ENCODE measurements around the gene RHOBTB1.

Gene RHOBTB1

DNA sequence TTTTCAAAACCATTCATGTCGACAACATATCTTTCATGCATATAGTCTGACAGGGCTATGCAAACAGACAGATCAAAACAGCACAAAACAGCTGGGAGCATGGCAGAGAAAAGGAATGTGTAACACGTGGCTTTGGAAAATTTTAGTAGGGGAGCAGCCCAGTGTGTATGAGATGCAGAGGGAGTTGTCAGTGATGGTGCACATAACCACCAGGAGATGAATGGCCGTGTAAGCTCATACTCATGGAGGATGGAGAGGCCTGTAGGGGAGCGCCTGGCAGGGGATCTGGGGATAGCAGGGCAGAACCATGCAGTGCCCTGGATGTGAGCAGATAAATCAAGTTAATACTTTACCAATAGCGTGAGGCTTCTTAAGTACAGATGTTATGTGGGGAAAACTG, 45.7 kb downstream of the RHOBTB1 start:
- TF ChIP-seq SIN3A (IDR thresholded peaks at IDR 0.05; ENCODE audit: borderline replicate concordance, insufficient read depth, low read length) (no peak), FOXP2 (optimal IDR thresholded peaks at IDR 0.05; ENCODE audit: borderline replicate concordance, extremely low read depth, extremely low read length, insufficient read depth) (no peak), TAF1 (IDR thresholded peaks at IDR 0.05; ENCODE audit: borderline replicate concordance, insufficient read depth, low read length) (no peak), POLR2AphosphoS5 (IDR thresholded peaks at IDR 0.05; ENCODE audit: low read depth, low read length) (no peak)
- TF ChIP-seq, protein P1, sequence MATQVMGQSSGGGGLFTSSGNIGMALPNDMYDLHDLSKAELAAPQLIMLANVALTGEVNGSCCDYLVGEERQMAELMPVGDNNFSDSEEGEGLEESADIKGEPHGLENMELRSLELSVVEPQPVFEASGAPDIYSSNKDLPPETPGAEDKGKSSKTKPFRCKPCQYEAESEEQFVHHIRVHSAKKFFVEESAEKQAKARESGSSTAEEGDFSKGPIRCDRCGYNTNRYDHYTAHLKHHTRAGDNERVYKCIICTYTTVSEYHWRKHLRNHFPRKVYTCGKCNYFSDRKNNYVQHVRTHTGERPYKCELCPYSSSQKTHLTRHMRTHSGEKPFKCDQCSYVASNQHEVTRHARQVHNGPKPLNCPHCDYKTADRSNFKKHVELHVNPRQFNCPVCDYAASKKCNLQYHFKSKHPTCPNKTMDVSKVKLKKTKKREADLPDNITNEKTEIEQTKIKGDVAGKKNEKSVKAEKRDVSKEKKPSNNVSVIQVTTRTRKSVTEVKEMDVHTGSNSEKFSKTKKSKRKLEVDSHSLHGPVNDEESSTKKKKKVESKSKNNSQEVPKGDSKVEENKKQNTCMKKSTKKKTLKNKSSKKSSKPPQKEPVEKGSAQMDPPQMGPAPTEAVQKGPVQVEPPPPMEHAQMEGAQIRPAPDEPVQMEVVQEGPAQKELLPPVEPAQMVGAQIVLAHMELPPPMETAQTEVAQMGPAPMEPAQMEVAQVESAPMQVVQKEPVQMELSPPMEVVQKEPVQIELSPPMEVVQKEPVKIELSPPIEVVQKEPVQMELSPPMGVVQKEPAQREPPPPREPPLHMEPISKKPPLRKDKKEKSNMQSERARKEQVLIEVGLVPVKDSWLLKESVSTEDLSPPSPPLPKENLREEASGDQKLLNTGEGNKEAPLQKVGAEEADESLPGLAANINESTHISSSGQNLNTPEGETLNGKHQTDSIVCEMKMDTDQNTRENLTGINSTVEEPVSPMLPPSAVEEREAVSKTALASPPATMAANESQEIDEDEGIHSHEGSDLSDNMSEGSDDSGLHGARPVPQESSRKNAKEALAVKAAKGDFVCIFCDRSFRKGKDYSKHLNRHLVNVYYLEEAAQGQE (IDR thresholded peaks at IDR 0.05; ENCODE audit: insufficient read depth in 1 of 2, low read depth in 2 of 2, low read length in 2 of 2): no peak

DNA sequence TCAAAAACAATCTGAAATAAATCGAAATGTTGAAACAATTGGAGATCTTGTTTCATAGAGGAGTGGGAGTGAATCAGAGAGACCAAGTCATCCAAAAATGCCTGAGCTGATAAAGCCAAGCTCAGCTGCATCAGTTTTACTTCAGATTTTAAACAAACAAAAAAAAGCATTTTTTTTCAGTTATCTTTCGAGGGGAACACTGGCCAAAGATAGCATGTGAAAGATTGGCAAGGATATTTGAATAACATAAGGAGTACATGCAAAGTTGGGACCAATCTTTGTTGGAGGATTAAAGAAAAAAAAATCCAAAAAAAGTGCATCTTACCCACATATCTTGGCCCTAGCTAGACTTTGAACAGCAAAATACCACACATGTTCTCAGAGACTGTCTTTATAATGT, 47.2 kb downstream of the RHOBTB1 start:
- TF ChIP-seq POLR2AphosphoS5 (IDR thresholded peaks at IDR 0.05; ENCODE audit: low read depth, low read length) (no peak), TAF1 (IDR thresholded peaks at IDR 0.05; ENCODE audit: borderline replicate concordance, insufficient read depth, low read length) (no peak), SIN3A (IDR thresholded peaks at IDR 0.05; ENCODE audit: borderline replicate concordance, insufficient read depth, low read length) (no peak), FOXP2 (optimal IDR thresholded peaks at IDR 0.05; ENCODE audit: borderline replicate concordance, extremely low read depth, extremely low read length, insufficient read depth) (no peak)
- TF ChIP-seq, protein P1 (IDR thresholded peaks at IDR 0.05; ENCODE audit: insufficient read depth in 1 of 2, low read depth in 2 of 2, low read length in 2 of 2): no peak

DNA sequence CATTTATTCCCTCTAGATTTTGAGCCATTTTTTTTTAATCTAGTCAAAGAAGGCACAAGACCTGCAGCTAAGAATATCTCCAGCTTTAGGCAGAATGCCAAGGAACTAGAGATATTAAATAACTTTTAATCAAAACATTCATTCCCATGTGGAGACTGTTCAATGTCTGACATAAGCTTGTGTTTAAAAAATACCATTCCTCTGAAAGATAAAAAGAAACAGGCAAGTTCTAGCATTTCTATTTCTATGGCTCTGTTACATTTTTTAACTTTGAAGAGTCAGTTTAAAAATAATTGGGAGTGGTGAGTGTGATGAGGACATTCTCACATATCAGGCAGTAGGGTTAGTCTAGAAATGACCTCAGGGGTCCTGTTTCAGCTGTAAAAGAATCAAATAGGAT, 48.0 kb downstream of the RHOBTB1 start:
- TF ChIP-seq TAF1 (IDR thresholded peaks at IDR 0.05; ENCODE audit: borderline replicate concordance, insufficient read depth, low read length): no peak
- TF ChIP-seq, protein P1 (IDR thresholded peaks at IDR 0.05; ENCODE audit: insufficient read depth in 1 of 2, low read depth in 2 of 2, low read length in 2 of 2): no peak
- no peak for TF ChIP-seq POLR2AphosphoS5 (IDR thresholded peaks at IDR 0.05; ENCODE audit: low read depth, low read length)
- no peak for TF ChIP-seq FOXP2 (optimal IDR thresholded peaks at IDR 0.05; ENCODE audit: borderline replicate concordance, extremely low read depth, extremely low read length, insufficient read depth)
- TF ChIP-seq SIN3A (IDR thresholded peaks at IDR 0.05; ENCODE audit: borderline replicate concordance, insufficient read depth, low read length): no peak

DNA sequence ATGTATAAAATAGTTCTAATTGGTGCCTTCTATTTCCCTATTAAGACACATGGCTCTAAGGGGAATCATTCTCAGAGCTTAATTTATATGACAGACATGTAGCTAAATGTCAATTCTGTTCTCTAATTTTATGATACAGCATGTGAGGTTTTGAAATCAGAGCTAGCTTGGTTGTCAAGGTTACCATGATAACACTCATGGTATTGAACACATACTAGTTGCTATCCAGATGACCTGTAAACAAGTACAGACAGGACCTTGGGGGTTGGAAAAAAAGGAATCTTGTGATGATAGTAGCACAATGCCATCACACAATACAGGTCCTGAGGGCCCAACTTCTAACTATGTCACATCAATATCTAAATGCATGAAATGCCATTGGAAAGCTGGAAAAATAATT, 49.2 kb downstream of the RHOBTB1 start:
- no peak for TF ChIP-seq FOXP2 (optimal IDR thresholded peaks at IDR 0.05; ENCODE audit: borderline replicate concordance, extremely low read depth, extremely low read length, insufficient read depth)
- TF ChIP-seq TAF1 (IDR thresholded peaks at IDR 0.05; ENCODE audit: borderline replicate concordance, insufficient read depth, low read length): no peak
- no peak for TF ChIP-seq POLR2AphosphoS5 (IDR thresholded peaks at IDR 0.05; ENCODE audit: low read depth, low read length)
- no peak for TF ChIP-seq SIN3A (IDR thresholded peaks at IDR 0.05; ENCODE audit: borderline replicate concordance, insufficient read depth, low read length)
- TF ChIP-seq, protein P1 (IDR thresholded peaks at IDR 0.05; ENCODE audit: insufficient read depth in 1 of 2, low read depth in 2 of 2, low read length in 2 of 2): no peak

DNA sequence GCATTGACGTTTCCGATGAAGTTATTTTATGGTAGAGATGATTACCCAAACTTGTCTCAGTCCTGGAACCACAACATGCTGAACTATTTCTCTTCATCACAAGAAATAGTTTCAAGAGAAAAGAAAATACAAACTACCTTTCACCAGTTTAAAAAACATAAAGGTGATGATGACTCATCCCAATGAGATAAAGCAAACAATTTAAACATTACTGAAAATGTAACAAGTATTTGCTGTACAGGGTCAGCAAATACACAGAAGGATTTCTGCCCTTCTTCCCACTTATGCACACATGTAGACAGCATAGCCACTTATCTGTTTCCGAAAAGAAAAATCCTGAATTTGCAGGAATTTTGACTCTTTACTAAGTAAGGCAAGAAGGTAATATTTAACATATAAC, 50.8 kb downstream of the RHOBTB1 start:
- TF ChIP-seq, protein P1 (IDR thresholded peaks at IDR 0.05; ENCODE audit: insufficient read depth in 1 of 2, low read depth in 2 of 2, low read length in 2 of 2): no peak
- TF ChIP-seq TAF1 (IDR thresholded peaks at IDR 0.05; ENCODE audit: borderline replicate concordance, insufficient read depth, low read length) (no peak), SIN3A (IDR thresholded peaks at IDR 0.05; ENCODE audit: borderline replicate concordance, insufficient read depth, low read length) (no peak), FOXP2 (optimal IDR thresholded peaks at IDR 0.05; ENCODE audit: borderline replicate concordance, extremely low read depth, extremely low read length, insufficient read depth) (no peak), POLR2AphosphoS5 (IDR thresholded peaks at IDR 0.05; ENCODE audit: low read depth, low read length) (no peak)
